Motor neuron (in vitro differentiated cells): ENCODE results near the gene UBE2G1. TPM values are rescaled to one million over a fixed set of nuclear protein-coding genes. Genes with fewer than 3 reads are reported as not detected.
"Not testable (repeated sequence)": the region's sequence is repeated elsewhere in the genome, so short reads cannot be mapped to it uniquely, and the experiment has no call there.

Experiments
- ATAC-seq, 8 experiments: fragments of 200-7000 bp; cut with Tn5 transposase; replicated peaks in 6 of 8; 2 replicates each; pipeline ENCODE4 v1.8.0; 2021; ENCODE audit warnings: mild to moderate bottlenecking in 8 of 8, moderate library complexity in 8 of 8
- H3K27ac ChIP-seq, 2 donors: fragments of 250-450 bp; sonication (Bioruptor Pico); 2 replicates each; pipeline ENCODE4 v1.9.0; 2021; ENCODE audit warnings: antibody characterized with exemption in 2 of 2, mild to moderate bottlenecking in 2 of 2, moderate library complexity in 1 of 2
- H3K4me1 ChIP-seq, 2 donors: fragments of 250-450 bp; sonication (Bioruptor Pico); replicated peaks in 1 of 2; 2 replicates each; pipeline ENCODE4 v1.6.1; 2021; ENCODE audit warnings: antibody characterized with exemption in 2 of 2, mild to moderate bottlenecking in 2 of 2, moderate library complexity in 1 of 2
- H3K4me3 ChIP-seq, 5 donors: fragments of 250-450 bp; sonication (Bioruptor Pico); 2 replicates each; pipeline ENCODE4 v1.9.0; 2021; ENCODE audit warnings: antibody characterized with exemption in 5 of 5, mild to moderate bottlenecking in 5 of 5, moderate library complexity in 4 of 5
- whole genome bisulfite sequencing, 10 experiments: fragments of 450-650 bp; shearing (Covaris generic); methylation state at CpG; one replicate each; pipeline ENCODE4 v1.0.0; 2022; 5-methylcytosine and 5-hydroxymethylcytosine counted together
- in situ Hi-C, 9 experiments: fragments of 400-800 bp; cut with MboI; loops; one replicate each; pipeline ENCODE4 v1.15.0; 2021; ENCODE audit warnings: low sequenced_read_pairs in 9 of 9, low pct_unique_long_range_greater_than_20kb in 2 of 9; ENCODE audit not compliant: unreplicated experiment in 9 of 9
- total RNA-seq, 8 experiments: library from RNA; unstranded; fragments of 300-600 nt; gene quantifications; 2 replicates each; pipeline versions ENCODE4 v1.2.3 to v1.2.4, GENCODE V29; 2022

Gene UBE2G1
- total RNA-seq, 8 experiments from 2014 or later: 22.2 to 43.2 (median 30.4) TPM

GRCh38 chr17:4267402-4267801 is 99.1 kb downstream of the UBE2G1 start:
- no peak overlapping the region for H3K4me3 ChIP-seq
- ATAC-seq: no peak
- no peak overlapping the region for H3K27ac ChIP-seq
- 93 to 100% (median 95%) methylated on average over 1 to 8 of the region's 8 CpGs; no CpG with 5 or more reads in 3 of the 10 experiments for WGBS, 10 experiments
- H3K4me1 ChIP-seq: peaks cover 7% of the 10 kb centered on the region in 2 donors
- in situ Hi-C loops: no loop called here

- Histone ChIP-seq H3K27ac (no peak overlapping the region), H3K4me3 (no peak overlapping the region), H3K4me1 (peaks cover 9 to 10% of the 10 kb centered on the region in 2 donors)
- no peak for ATAC-seq
- in situ Hi-C loops: no loop called here
- 20 to 100% (median 74%) methylated on average over 1 to 5 of the region's 7 CpGs; no CpG with 5 or more reads in 4 of the 10 experiments for WGBS, 10 experiments
These were observed 99.9 kb downstream of the UBE2G1 start for GRCh38 chr17:4266550-4266949.

- H3K4me3 ChIP-seq: peak within 1 kb of the TSS; percentile 73 to 80 (median 77)
- ATAC-seq: peak; percentile 93 to 96 (median 95)
- H3K27ac ChIP-seq: peak within 1 kb of the TSS; percentile 85 to 87
- in situ Hi-C loops: no loop called here
- WGBS, 10 experiments: 0 to 7% (median 0%) methylated on average over 2 to 19 of the region's 85 CpGs; no CpG with 5 or more reads in 4 of the 10 experiments
- H3K4me1 ChIP-seq: peaks cover 9 to 10% of the 10 kb centered on the region in 2 donors
These were observed 102.9 kb downstream of the UBE2G1 start, which contains the start of gene ANKFY1 for GRCh38 chr17:4263282-4264215. Gene ANKFY1, minus strand, starts transcription at chr17:4263979. Its CDS starts 38 bp downstream, at chr17:4263941.

- in situ Hi-C loops: no loop called here
- ATAC-seq: no peak
- Histone ChIP-seq H3K4me1 (peaks cover 9 to 10% of the 10 kb centered on the region in 2 donors), H3K4me3 (peak overlapping the region; percentile 73 to 80 (median 77)), H3K27ac (peak overlapping the region; percentile 85 to 87)
- WGBS, 10 experiments: 33 to 94% (median 52%) methylated on average over 1 to 7 of the region's 8 CpGs; no CpG with 5 or more reads in 3 of the 10 experiments
These were observed 103.8 kb downstream of the UBE2G1 start for GRCh38 chr17:4262703-4263102.

- Histone ChIP-seq H3K4me3 (no peak overlapping the region), H3K27ac (no peak overlapping the region), H3K4me1 (peaks cover 9 to 10% of the 10 kb centered on the region in 2 donors)
- in situ Hi-C loops: no loop called here
- WGBS, 10 experiments: 67 to 100% (median 81%) methylated on average over 1 to 7 of the region's 8 CpGs; no CpG with 5 or more reads in 2 of the 10 experiments
- no peak for ATAC-seq
These were observed 105.0 kb downstream of the UBE2G1 start for GRCh38 chr17:4261452-4261851.

GRCh38 chr17:4258867-4259266 is 107.6 kb downstream of the UBE2G1 start:
- Histone ChIP-seq H3K27ac (no peak overlapping the region), H3K4me3 (no peak overlapping the region), H3K4me1 (peaks cover 6 to 7% of the 10 kb centered on the region in 2 donors)
- no peak for ATAC-seq
- 81 to 100% (median 100%) methylated on average over 1 to 3 of the region's 3 CpGs; no CpG with 5 or more reads in 3 of the 10 experiments for WGBS, 10 experiments
- in situ Hi-C loops: no loop called here

- in situ Hi-C loops: no loop called here
- 63 to 100% (median 100%) methylated on average over 2 of the region's 2 CpGs; no CpG with 5 or more reads in 3 of the 10 experiments for WGBS, 10 experiments
- Histone ChIP-seq H3K4me3 (no peak overlapping the region), H3K4me1 (no peaks in the 10 kb centered on the region), H3K27ac (no peak overlapping the region)
- ATAC-seq: no peak
These were observed 109.5 kb downstream of the UBE2G1 start for GRCh38 chr17:4256952-4257351.

GRCh38 chr17:4255271-4255670 is 111.2 kb downstream of the UBE2G1 start:
- H3K27ac ChIP-seq, H3K4me3 ChIP-seq, ATAC-seq, H3K4me1 ChIP-seq, in situ Hi-C loops: not testable (repeated sequence)
- 80 to 100% (median 95%) methylated on average over 1 to 6 of the region's 6 CpGs for WGBS, 10 experiments

GRCh38 chr17:4250887-4251286 is 115.6 kb downstream of the UBE2G1 start:
- 57 to 100% (median 93%) methylated on average over 1 to 2 of the region's 2 CpGs for WGBS, 10 experiments
- no peak for ATAC-seq
- Histone ChIP-seq H3K4me1 (peaks cover 0 to 17% of the 10 kb centered on the region in 2 donors), H3K27ac (no peak overlapping the region), H3K4me3 (no peak overlapping the region)
- in situ Hi-C loops: no loop called here

- ATAC-seq: no peak
- H3K4me1 ChIP-seq: peaks cover 0 to 17% of the 10 kb centered on the region in 2 donors
- no peak overlapping the region for H3K4me3 ChIP-seq
- in situ Hi-C loops: no loop called here
- no peak overlapping the region for H3K27ac ChIP-seq
- 42 to 100% (median 62%) methylated on average over 1 to 4 of the region's 4 CpGs for WGBS, 10 experiments
These were observed 116.9 kb downstream of the UBE2G1 start for GRCh38 chr17:4249452-4250029.

- 90 to 100% (median 95%) methylated on average over 1 to 7 of the region's 7 CpGs; no CpG with 5 or more reads in 1 of the 10 experiments for WGBS, 10 experiments
- no peak for ATAC-seq
- Histone ChIP-seq H3K27ac (no peak overlapping the region), H3K4me3 (no peak overlapping the region), H3K4me1 (peaks cover 0 to 17% of the 10 kb centered on the region in 2 donors)
- in situ Hi-C loops: no loop called here
These were observed 117.8 kb downstream of the UBE2G1 start for GRCh38 chr17:4248504-4249277.

GRCh38 chr17:4247971-4248388 is 118.5 kb downstream of the UBE2G1 start:
- Histone ChIP-seq H3K4me3 (no peak overlapping the region), H3K27ac (no peak overlapping the region), H3K4me1 (peaks cover 0 to 17% of the 10 kb centered on the region in 2 donors)
- ATAC-seq: peak in 2 of 8 experiments; percentile 13 to 18
- 82 to 92% (median 91%) methylated on average over 2 to 7 of the region's 11 CpGs; no CpG with 5 or more reads in 7 of the 10 experiments for WGBS, 10 experiments
- in situ Hi-C loops: no loop called here
